GM19372 (cell line): ENCODE results near the gene AFP.

Source experiments
- ATAC-seq: cut with Tn5 transposase; IDR thresholded peaks from one replicate; pipeline ENCODE4 v1.9.1; 2021; ENCODE audit warnings: mild to moderate bottlenecking, low read depth, moderate library complexity; ENCODE audit not compliant: unreplicated experiment

Gene AFP

DNA sequence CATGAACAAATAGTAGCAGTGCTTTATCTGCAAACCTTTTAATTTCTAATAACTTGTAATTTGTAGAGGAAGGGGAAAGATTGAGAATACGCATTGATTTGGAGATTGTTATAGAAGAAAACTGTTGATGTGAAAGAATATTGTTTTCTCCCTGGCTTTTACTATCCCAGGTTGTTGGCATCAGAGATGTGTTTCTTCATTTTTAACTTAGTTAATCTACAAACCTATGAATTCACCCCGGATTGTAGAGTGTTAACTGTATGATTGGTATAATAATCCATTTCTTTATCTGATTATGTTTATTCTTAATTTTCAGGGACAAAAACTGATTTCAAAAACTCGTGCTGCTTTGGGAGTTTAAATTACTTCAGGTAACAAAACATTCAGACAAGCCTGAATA lies 18.9 kb downstream of the AFP start:
- ATAC-seq: no peak

DNA sequence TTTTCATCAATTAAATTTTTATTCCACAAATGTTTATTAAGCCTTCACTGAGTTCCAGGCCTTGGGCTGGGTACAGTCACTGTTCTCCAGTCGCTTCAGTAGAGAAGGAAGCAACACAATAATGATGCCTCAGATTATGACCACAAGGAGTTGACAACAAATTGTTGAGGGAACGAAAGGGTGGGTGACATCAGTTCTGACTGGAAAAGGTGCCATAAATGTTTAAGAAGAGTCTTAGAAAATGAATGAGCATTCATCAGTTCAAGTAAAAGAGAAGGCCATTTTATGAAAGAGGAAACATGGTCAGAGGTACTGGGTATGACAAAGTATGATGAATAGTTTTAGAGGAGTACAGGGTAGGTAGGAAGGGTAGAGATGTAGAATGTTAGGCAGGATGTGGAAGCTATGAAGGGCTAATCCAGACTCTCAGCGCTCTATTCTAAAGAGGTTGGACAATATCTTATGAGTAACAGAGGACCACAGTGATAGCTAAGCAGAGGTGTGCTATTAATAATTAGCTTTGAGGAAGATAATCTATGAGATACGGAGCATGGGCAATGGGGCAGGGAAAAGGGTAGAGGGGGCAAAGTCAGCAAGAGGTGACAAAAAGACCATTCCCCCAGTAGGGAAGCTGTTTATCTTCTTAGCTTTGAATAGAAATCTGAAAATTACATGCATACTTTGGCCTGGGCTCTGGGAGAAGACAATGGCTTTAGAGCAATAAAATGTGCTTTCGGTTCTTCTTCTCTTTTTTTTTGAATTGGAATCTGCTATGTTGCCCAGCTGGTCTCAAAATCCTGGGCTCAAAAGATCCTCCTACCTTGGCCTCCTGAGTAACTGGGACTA lies 20.4 kb downstream of the AFP start:
- no peak for ATAC-seq

DNA sequence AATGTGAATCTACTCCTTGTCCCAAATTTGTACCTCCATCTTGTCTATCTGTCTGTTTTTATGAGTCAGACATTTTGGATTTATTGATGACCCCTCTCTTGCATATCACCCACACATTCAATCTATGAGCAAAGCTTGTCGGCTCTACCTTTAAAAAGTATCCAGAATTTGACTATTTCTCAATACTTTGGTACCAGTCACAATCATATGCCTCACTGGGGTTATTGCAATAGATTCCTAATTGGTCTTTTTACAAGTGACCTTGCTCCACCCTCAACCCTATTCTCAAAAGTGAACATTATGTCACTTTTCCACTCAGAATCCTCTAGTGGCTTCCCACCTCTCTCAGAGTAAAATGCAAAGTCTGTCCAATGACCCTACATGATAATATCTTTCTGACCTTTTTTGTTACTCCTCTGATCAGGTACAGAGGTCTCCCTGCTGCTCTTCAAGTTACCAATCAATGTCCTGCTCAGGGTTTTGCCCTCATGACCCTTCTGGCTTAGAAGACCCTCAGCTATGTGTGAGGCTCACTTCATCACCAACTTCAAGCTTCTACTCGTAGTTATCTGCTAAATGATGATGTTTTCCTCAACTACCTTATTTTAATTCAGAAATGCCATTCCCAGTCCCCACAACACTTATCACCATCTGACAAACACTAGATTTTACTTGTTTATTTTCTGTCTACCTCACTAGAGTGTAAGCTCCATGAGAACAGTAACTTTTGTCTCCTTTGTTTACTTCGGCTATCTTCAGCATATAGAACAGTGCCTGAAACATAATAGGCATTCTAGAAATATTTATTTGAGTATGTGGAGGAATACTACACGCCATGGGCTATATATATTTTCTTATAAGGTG lies 22.4 kb downstream of the AFP start:
- ATAC-seq: no peak

DNA sequence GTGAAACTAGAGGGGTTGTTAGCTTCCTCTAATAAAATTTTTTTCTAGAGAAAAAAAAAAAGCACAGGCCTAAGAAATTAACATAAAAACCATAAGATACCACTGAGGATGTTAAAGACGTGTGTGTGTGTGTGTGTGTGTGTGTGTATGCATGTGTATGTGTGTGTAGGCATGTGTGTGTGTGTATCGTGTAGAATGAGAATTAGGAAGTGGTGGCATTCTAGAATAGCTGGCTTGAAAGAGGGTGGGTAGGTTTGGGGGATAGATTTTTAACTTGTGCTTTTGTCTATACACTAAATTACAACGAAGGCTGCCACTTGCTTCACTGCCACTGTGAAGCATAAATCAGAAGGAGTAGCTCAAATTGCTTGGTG lies 23.0 kb downstream of the AFP start:
- no peak for ATAC-seq

DNA sequence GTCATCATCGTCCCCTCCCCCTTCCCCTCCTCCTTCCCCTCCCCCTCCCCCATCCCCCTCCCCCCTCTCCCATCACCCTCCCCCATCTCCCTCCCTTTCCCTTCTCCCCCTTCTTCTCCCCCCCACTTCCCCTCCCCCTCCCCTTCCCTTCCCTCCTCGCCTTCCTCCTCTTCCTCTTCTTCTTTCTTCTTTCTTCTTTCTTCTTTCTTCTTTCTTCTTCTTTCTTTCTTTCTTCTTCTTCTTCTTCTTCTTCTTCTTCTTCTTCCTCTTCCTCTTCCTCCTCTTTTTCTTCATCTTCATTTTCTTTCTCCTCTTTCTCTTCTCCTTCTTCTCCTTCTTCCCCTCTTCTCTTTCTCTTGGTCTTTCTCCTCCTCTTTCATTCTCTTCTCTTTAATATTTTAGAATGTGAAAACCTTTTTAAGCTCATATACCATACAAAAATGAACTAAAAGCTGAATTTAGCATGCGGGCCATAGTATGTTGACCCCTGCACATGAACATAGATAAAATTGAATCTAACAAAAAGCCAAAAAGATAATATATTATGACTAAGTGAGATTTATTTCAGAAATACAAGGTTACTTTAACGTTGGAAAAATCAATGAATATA lies 25.0 kb downstream of the AFP start:
- no peak for ATAC-seq

DNA sequence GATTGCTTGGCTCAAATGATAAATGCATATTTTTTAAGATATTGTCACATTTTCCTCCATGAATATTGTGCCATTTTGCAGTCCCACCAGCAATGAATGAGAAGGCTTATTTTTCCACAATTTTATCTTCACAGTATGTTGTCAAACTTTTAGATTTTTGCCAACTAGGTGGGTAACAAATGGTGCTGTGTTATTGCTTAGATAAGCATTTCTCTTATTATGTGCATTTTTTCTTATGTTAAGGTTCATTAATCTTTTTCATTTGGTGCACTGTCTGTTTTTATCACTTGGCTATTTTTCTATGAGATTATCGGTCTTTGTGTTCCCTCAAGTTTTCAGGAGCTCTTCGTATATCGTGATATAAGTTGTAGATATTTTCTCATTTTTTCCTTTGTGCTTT lies 32.1 kb downstream of the AFP start:
- ATAC-seq: no peak

DNA sequence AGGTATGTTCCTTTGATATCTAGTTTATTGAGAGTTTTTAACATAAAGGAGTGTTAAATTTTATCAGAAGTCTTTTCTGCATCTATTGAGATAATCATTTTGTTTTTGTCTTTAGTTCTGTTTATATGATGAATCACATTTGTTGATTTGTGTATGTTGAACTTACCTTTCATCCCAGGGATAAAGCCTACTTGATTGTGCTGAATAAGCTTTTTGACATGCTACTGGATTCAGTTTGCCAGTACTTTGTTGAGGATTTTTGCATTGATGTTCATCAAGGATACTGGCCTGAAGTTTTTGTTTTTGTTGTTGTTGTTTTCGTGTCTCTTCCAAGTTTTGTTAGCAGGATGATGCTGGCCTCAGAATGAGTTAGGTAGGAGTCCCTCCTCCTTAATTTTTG lies 34.7 kb downstream of the AFP start:
- no peak for ATAC-seq

DNA sequence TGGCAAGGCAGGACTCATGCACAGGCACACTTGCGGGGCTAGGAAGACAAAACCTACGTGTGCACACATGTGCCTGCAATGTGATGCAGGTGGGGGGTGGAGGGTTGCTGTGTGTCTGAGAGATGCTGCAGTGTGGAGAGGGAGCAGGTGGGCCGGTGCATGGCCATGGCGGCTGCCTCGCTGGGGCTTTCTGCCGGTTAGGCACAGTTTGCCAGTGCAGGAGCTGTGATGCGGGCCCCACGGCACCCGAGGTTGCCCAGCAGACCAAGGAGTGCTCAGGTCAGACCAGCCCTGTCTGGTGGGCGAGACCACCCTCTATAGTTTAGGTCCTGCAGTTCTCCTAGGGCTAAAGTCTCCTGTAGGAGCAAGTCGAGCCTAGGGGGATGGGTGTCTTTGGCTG lies 41.2 kb downstream of the AFP start:
- ATAC-seq: no peak

DNA sequence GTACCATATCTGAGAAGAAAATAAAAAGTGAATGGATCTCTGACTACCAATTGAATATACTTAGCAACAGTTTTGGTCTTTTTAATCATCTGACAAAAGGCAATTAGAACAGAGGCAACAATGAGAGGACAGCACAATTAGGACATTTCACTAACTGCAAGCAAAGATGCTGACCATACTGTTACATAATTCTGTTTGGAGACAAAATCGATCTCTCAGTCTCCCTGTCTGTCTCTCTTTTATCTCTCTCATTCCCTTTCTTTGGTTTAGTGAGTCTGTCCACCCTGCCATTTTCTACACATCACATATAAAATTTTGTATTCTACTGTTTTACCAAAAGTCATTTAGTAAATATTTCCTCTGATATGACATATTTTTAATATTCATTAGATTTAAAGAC lies 43.3 kb downstream of the AFP start:
- no peak for ATAC-seq

DNA sequence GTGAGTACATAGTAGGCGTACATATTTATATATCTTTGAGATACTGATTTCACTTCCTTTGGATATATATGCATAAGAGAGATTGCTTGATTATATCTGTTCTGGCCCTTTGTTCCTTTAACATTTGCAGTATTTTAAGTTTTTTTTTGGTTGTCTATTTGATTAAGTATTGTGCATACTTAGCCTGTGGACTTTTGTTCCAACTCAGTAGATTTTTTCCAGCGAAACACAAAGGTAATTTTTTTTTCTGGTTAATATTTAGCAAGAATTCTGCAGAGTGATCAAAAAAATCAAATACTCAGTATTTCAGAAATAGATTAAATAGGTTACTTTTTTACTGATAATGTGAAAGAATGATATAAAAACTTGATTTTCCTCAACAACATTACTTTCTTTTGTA lies 45.3 kb downstream of the AFP start, which contains the start of gene AFM:
TSS of gene AFM (plus strand) at position 388 of the 400 bp plus-strand sequence. CDS start 31 bp downstream, outside the sequence.
- no peak for ATAC-seq

DNA sequence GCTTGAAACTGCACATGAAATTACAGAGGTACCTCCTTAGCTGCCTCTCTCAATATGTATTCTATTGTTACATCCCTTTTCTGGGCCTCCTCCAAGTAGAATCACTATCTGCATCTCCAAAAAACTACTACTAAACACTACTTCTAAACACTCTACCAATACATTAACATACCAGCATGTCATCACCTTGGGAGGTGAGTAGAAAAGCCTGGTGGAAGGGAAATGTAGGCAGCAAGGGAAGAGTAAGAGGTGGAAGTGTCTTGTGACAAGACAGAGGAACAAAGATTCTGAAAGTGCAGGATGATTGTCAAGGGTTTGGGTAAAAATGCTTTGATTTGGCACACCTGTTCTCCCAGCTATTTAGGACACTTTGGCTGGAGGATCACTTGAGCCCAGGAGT lies 49.1 kb downstream of the AFP start:
- no peak for ATAC-seq

DNA sequence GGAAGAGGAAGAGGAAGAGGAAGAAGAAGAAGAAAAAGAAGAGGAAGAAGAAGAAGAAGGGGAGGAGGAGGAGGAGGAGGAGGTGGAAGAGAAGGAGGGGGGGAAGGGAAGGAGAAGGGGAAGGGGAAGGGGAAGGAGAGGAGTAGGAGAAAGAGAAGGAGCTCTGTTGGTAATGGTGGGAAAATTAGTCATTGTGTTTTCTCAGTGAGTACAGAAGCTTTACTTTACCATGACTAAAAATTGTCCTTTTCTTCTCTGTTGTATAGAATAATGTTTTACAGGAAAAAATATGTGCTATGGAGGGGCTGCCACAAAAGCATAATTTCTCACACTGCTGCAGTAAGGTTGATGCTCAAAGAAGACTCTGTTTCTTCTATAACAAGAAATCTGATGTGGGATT lies 49.6 kb downstream of the AFP start:
- no peak for ATAC-seq

DNA sequence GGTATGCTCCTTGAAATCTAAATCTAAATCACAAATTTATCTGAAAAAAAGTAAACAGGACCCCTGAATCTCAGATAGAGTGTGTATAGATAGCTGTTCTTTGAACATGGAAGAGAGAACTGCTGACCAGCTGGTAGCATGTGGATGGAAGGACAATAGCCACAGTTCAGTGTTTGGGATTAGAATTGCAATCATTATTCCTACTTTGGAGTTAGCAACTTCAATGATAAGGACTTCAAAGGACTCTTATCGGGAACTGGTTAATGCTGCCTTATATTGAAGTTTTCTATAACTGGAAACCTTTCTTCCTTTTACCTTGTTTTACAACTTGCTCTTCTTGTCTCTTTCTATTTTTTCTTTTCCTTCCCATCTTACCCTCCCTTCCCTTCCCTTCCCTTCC lies 50.5 kb downstream of the AFP start:
- no peak for ATAC-seq

DNA sequence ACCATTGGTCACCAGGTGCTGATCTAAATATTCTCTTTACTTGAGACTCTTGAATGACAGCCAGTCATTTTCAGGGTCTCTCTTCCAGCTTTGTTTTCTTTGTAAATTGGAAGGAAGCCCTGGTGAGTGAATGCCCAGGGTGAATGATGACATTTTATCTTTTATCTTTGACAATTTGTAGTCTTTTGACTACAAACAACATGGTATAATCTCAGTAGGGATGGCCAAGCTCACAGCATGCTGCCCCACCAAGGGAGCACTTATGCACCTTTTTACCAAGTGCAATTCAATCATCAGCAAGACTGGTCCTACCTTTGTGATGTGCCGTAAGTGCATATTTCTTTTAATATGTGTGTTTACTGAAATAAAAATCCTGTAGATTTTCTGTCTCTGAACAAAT lies 51.2 kb downstream of the AFP start:
- ATAC-seq: no peak

DNA sequence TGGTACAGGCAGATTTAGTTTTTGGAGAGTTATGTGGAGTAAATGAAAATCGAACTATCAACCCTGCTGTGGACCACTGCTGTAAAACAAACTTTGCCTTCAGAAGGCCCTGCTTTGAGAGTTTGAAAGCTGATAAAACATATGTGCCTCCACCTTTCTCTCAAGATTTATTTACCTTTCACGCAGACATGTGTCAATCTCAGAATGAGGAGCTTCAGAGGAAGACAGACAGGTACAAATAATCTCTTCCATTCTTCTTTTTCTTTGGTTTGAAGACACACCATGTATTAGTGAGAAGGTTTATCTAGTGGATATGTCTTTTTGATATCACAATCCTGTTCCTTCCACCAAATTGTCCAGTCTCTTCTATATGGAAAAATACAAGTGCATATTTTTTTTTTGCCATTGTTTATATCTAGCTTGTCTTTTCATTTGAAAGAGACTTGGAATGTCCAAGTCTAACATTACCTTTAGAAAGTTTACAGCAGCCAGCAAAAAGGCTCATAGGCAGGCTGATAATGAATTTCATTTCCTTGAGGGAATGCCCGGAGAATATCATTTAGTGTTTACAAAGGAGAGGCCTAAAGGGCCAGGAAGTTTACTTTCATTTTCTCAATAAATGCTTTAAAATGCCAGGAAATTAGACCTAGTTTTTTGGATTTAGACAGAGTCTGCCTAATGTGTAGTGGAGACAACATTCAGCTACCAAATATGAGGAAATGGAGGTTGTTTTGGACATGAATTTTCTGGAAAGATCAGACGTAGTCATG lies 64.2 kb downstream of the AFP start:
- no peak for ATAC-seq

DNA sequence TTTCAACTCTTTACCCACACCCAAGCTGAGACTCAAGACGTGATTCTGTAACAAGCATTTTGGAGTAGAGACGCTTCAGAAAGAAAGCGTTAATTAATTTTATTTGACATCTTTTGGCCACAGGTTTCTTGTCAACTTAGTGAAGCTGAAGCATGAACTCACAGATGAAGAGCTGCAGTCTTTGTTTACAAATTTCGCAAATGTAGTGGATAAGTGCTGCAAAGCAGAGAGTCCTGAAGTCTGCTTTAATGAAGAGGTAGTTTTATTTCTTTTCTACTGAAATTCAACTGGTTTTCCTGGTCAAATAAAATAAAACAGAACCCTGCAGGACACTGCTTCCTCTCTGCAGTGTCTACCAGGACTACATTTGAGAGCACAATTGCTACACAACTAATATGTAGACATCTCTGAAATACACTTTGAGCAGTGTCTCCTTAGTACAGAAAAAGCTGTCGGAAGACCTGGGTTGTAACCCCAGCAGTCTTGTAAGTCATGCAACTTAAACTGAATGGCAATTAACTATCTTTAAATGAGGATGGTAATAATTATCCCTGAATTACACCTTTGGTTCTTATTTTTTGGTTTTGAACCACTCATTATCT lies 65.7 kb downstream of the AFP start:
- no peak for ATAC-seq

DNA sequence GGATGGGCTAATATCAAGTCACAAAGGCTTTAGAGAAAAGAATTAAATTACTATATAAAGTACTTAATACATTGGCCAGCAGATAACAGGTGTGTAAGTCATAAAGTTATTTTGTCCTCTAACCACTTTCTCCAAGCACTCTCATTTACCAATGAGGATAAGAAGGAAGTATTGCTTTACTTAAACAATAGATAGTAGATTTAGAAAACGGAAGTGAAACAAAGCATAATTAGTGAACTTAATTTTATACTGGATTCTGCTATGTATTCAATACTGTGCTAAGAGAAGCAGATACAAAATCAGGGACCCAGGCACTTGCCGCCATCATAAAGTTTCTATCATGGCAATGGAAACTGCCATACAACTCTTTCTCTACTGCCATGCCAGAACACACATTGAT lies 69.5 kb downstream of the AFP start:
- no peak for ATAC-seq
